Measurements from ENCODE around the gene ARHGEF33.

Gene ARHGEF33

DNA sequence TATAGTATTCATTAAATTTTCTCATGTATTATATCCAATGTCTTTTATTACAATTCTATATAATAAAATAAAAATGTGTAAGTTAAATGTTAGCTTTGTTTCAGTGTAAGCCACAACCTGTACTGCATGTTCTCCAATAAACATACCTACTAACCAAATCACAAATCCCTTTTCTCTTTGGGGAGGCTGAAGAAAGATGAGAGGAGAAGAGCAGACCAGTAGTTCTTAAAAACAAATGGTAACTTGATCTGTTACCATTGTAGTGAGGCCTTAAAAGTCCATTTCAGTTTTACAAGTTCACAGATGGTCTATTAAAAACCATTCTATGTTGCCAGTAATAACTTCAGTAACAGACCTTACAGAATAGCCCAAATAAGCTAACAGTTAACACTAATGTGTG, 130.7 kb downstream of the ARHGEF33 start:
- no peak for DNase-seq

DNA sequence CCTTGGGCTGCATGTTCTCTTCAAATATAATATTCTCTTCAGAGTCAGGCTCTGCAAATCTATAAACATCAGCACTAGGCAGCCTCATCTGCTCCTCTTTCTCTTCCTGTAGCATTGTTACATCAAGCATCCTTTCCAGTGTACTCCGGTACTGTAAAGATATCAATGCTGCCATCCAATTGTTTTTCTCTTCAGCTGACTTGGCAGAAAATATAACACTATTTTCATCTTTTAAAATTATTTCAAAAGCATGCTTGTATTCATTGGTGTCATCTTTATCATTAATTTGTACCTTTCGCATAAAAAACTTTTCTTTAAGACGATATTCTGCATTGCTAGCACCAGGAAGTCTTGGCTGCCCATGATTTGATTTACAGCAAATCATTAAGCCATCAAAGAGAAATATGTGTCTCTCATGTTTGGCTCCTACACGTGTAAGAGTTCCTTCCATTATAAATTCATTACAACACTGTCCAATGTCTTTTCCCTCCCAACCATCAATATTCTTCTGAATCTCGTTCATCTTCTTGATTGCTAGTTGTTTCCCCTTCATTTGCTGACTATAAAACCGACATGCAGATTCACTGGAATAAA, 133.1 kb downstream of the ARHGEF33 start:
- DNase-seq = no peak

DNA sequence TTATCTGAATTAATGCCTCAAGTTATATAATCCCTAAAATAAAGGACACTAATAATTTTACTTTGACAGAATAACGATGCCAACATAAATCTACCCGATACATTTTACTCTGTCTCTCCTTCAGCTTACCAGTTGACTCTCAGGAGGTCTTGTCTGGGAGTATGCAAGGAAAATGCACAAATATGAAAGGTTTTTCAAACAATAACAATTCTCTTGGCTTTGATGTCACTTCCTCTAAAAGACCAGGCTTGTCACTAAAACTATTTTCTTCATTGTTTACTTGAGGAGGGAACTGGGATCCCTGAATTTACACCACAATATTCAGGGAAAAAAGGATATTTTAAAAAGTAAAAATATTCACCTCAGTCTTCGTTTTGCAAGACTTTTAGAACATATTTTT, 134.0 kb downstream of the ARHGEF33 start:
- DNase-seq = no peak

DNA sequence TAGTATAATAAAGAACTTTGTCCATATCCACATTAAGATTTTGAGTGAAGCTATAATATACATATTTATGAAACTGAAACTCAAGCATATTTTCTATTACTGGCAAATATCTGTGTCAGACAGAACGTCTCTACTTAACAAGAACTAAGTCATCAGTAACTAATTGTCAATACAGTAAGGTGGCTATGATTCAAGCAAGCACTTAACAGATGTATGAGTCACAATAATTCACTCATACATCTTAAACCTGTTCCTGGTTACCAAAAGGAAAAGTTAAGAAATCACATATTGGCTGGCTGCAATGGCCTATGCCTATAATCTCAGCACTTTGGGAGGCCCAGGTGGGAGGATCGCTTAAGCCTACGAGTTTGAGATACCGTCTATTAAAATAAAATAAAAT, 135.2 kb downstream of the ARHGEF33 start:
- no peak for DNase-seq

Measured in GOT3 (cell line).